B cell (primary cell): ENCODE data around the gene ZNF81. TPM values are rescaled to one million over a fixed set of nuclear protein-coding genes. Genes with fewer than 3 reads are reported as not detected.

Experiments used
- ATAC-seq: fragments of 200-7000 bp; cut with Tn5 transposase; one replicate; pipeline ENCODE4 v1.10.0; 2021; ENCODE audit warnings: low read depth, mild to moderate bottlenecking, moderate number of reproducible peaks, moderate library complexity
- CTCF ChIA-PET: fragments of 350-600 bp; sonication (Branson Sonifier 250); formaldehyde crosslinking; loops from one replicate; lab custom pipeline; 2021; ENCODE audit warnings: antibody characterized with exemption, inconsistent platforms; lab: Charles Lee
- POLR2A ChIA-PET: fragments of 350-600 bp; sonication (Branson Sonifier 250); formaldehyde crosslinking; loops from one replicate; lab custom pipeline; 2021; ENCODE audit warnings: antibody characterized with exemption; lab: Charles Lee
- DNase-seq: peaks from one replicate; pipeline ENCODE4 v3.0.0; 2013
- H2AFZ ChIP-seq: 2 replicates; pipeline ENCODE4 v1.6.1; 2012; ENCODE audit warnings: mild to moderate bottlenecking, low read depth, low read length; ENCODE audit not compliant: insufficient read depth, poor library complexity, severe bottlenecking
- H3K27ac ChIP-seq, 2 donors: 1 replicate in 1 of 2; 2 replicates in 1 of 2; pipeline ENCODE4 v1.5.1; 2012 to 2013; ENCODE audit warnings: low read length in 2 of 2, mild to moderate bottlenecking in 2 of 2, moderate library complexity in 1 of 2
- H3K27me3 ChIP-seq, 4 experiments: fragments of 200-600 bp in 1 of 4; sonication (generic) in 1 of 4; replicated peaks in 1 of 4; 1 replicate in 2 of 4; 2 replicates in 2 of 4; pipeline versions ENCODE4 v1.6.1 to v1.7.0; 2013 to 2016; ENCODE audit warnings: low read length in 3 of 4, mild to moderate bottlenecking in 2 of 4, mixed read lengths in 1 of 4, moderate library complexity in 1 of 4; ENCODE audit not compliant: insufficient read depth in 4 of 4, control insufficient read depth in 3 of 4; ENCODE audit errors: control extremely low read depth in 1 of 4
- H3K36me3 ChIP-seq, 2 experiments: replicated peaks in 1 of 2; 1 replicate in 1 of 2; 2 replicates in 1 of 2; pipeline versions ENCODE4 v1.6.1 to v1.7.1; 2013; ENCODE audit warnings: low read length in 1 of 2; ENCODE audit not compliant: insufficient read depth in 2 of 2, control insufficient read depth in 1 of 2; ENCODE audit errors: control extremely low read depth in 1 of 2, extremely low read depth in 1 of 2
- H3K4me1 ChIP-seq, 2 donors: fragments of 200-600 bp in 1 of 2; sonication (generic) in 1 of 2; 1 replicate in 1 of 2; 2 replicates in 1 of 2; pipeline versions ENCODE4 v1.5.1 to v1.6.1; 2013 to 2017; ENCODE audit warnings: low read length in 2 of 2; ENCODE audit not compliant: control insufficient read depth in 2 of 2, insufficient read depth in 2 of 2
- H3K4me2 ChIP-seq: replicated peaks from 2 replicates; pipeline ENCODE3; 2012; ENCODE audit warnings: mild to moderate bottlenecking, low read depth, low read length; ENCODE audit not compliant: poor library complexity, severe bottlenecking
- H3K4me3 ChIP-seq, 5 experiments: fragments of 200-600 bp in 1 of 5; sonication (generic) in 1 of 5; 1 replicate in 3 of 5; 2 replicates in 2 of 5; pipeline versions ENCODE4 v1.5.1 to v1.7.0; 2011 to 2016; ENCODE audit warnings: low read length in 4 of 5, mild to moderate bottlenecking in 4 of 5, low read depth in 2 of 5, control low read depth in 1 of 5, moderate library complexity in 1 of 5; ENCODE audit not compliant: insufficient read depth in 1 of 5; ENCODE audit errors: control extremely low read depth in 1 of 5, extremely low read depth in 1 of 5
- H3K79me2 ChIP-seq: fragments of 200-600 bp; sonication (generic); one replicate; pipeline ENCODE4 v1.6.0; 2016; ENCODE audit warnings: low read length; ENCODE audit not compliant: control insufficient read depth, insufficient read depth
- H3K9ac ChIP-seq: fragments of 200-600 bp; sonication (generic); 2 replicates; pipeline ENCODE4 v1.6.1; 2017; ENCODE audit warnings: mild to moderate bottlenecking, low read length, moderate library complexity
- H3K9me3 ChIP-seq, 3 donors: one replicate each; pipeline versions ENCODE4 v1.6.1 to v1.7.1; 2013; ENCODE audit warnings: low read length in 2 of 3; ENCODE audit not compliant: control insufficient read depth in 2 of 3, insufficient read depth in 1 of 3; ENCODE audit errors: control extremely low read depth in 1 of 3
- H4K20me1 ChIP-seq: 2 replicates; pipeline ENCODE4 v1.6.0; 2012; ENCODE audit warnings: mild to moderate bottlenecking, low read length; ENCODE audit not compliant: insufficient read depth, control insufficient read depth, poor library complexity, severe bottlenecking
- H3K27ac Mint-ChIP-seq: one replicate; pipeline ENCODE4 v1.8.0; 2021; ENCODE audit warnings: mixed read lengths
- H3K27me3 Mint-ChIP-seq: one replicate; pipeline ENCODE4 v1.8.0; 2021; ENCODE audit warnings: mixed read lengths
- H3K4me1 Mint-ChIP-seq: one replicate; pipeline ENCODE4 v1.8.0; 2021; ENCODE audit warnings: mixed read lengths
- H3K4me3 Mint-ChIP-seq: one replicate; pipeline ENCODE4 v1.8.0; 2021; ENCODE audit warnings: mixed read lengths
- H3K9me3 Mint-ChIP-seq: one replicate; pipeline ENCODE4 v1.8.0; 2022; ENCODE audit warnings: mixed read lengths; ENCODE audit not compliant: insufficient read depth
- CTCF ChIP-seq: fragments of 200-600 bp; IDR thresholded peaks from one replicate; pipeline ENCODE4 v1.8.0; 2022; ENCODE audit warnings: antibody characterized with exemption, mild to moderate bottlenecking
- EZH2 ChIP-seq: IDR thresholded peaks from 2 replicates; pipeline ENCODE4 v1.6.1; 2012; ENCODE audit warnings: borderline replicate concordance, low read depth, mild to moderate bottlenecking, moderate library complexity, low read length; ENCODE audit not compliant: insufficient read depth, poor library complexity, severe bottlenecking
- WGBS: methylation state at CpG from one replicate; pipeline ENCODE4 v1.1.5; 2013; ENCODE audit warnings: missing lambda C conversion rate; ENCODE audit not compliant: insufficient coverage; 5-methylcytosine and 5-hydroxymethylcytosine counted together
- intact Hi-C: fragments of 100-400 bp; cut with micrococcal nuclease; formaldehyde crosslinking; loops from one replicate; pipeline ENCODE4 v1.10.0; 2022
- polyA plus RNA-seq: library from polyadenylated mRNA; depleted of rRNA; stranded (reverse); fragments of >200 nt; gene quantifications from 2 replicates; pipeline ENCODE4 v1.2.3, GENCODE V29; 2012
- total RNA-seq, 2 donors: library from RNA; stranded (reverse); fragments of 120-200 nt in 1 of 2; gene quantifications; 1 replicate in 1 of 2; 2 replicates in 1 of 2; pipeline versions ENCODE4 v1.2.3 to v1.2.4, GENCODE V29; 2013 to 2022

The ZNF81 gene
- total and polyA plus RNA-seq, 2 donors (not counting 1 experiment from before 2014, with no cell fraction given) = 3.5 to 17.7 TPM

GRCh38 chrX:47900833-47901232, 64.1 kb downstream of the ZNF81 start:
- Histone ChIP-seq H3K36me3 (peaks cover 0 to 8% of the 10 kb centered on the region in 2 experiments), H3K4me2 (peak overlapping the region; percentile 23), H3K27ac (peak overlapping the region in 1 of 2 donors; percentile 27), H3K79me2 (no peaks in the 10 kb centered on the region), H4K20me1 (no peaks in the 10 kb centered on the region), H3K4me1 (peaks cover 4 to 6% of the 10 kb centered on the region in 2 donors), H2AFZ (no peak overlapping the region), H3K4me3 (no peak overlapping the region), H3K27me3 (no peaks in the 10 kb centered on the region), H3K9ac (no peak overlapping the region), H3K9me3 (no peaks in the 10 kb centered on the region)
- ChIA-PET CTCF (no interaction called here), POLR2A (no interaction called here)
- TF ChIP-seq EZH2 (no peak), CTCF (no peak)
- Mint-ChIP-seq H3K27me3 (no peaks in the 10 kb centered on the region), H3K4me1 (peaks cover 14% of the 10 kb centered on the region), H3K4me3 (no peak overlapping the region), H3K9me3 (no peaks in the 10 kb centered on the region), H3K27ac (peak overlapping the region; percentile 37)
- no CpG with 5 or more reads among the region's 4 CpGs for WGBS
- ATAC-seq (no peak), DNase-seq (peak; percentile 26)
- intact Hi-C loops = no loop called here

- Histone ChIP-seq H3K4me1 (peaks cover 4 to 6% of the 10 kb centered on the region in 2 donors), H3K4me3 (no peak overlapping the region), H3K4me2 (no peak overlapping the region), H3K27ac (no peak overlapping the region), H4K20me1 (no peaks in the 10 kb centered on the region), H3K9me3 (no peaks in the 10 kb centered on the region), H3K36me3 (peaks cover 0 to 4% of the 10 kb centered on the region in 2 experiments), H2AFZ (no peak overlapping the region), H3K27me3 (no peaks in the 10 kb centered on the region), H3K79me2 (no peaks in the 10 kb centered on the region), H3K9ac (no peak overlapping the region)
- no peak overlapping the region for H3K27ac Mint-ChIP-seq
- no peaks in the 10 kb centered on the region for H3K27me3 Mint-ChIP-seq
- CTCF ChIA-PET = no interaction called here
- no peak overlapping the region for H3K4me3 Mint-ChIP-seq
- no peak for ATAC-seq
- peaks cover 14% of the 10 kb centered on the region for H3K4me1 Mint-ChIP-seq
- TF ChIP-seq CTCF = no peak
- TF ChIP-seq EZH2 = no peak
- POLR2A ChIA-PET = no interaction called here
- no CpG with 5 or more reads among the region's 2 CpGs for WGBS
- intact Hi-C loops = no loop called here
- no peak for DNase-seq
- H3K9me3 Mint-ChIP-seq = no peaks in the 10 kb centered on the region
Observed at GRCh38 chrX:47902161-47902560, 65.5 kb downstream of the ZNF81 start.
